B cell (primary cell): ENCODE results near the gene UBFD1.
"Not testable (repeated sequence)": the region's sequence is repeated elsewhere in the genome, so short reads cannot be mapped to it uniquely, and the experiment has no call there.

Experiments
- CTCF ChIP-seq: fragments of 200-600 bp; IDR thresholded peaks from one replicate; pipeline ENCODE4 v1.8.0; 2022; ENCODE audit warnings: antibody characterized with exemption, mild to moderate bottlenecking
- EZH2 ChIP-seq: IDR thresholded peaks from 2 replicates; pipeline ENCODE4 v1.6.1; 2012; ENCODE audit warnings: borderline replicate concordance, low read depth, mild to moderate bottlenecking, moderate library complexity, low read length; ENCODE audit not compliant: insufficient read depth, poor library complexity, severe bottlenecking

- TF ChIP-seq EZH2, CTCF: not testable (repeated sequence)
Measured at GRCh38 chr16:23510915-23511270, 46.6 kb upstream of the UBFD1 start.
